K562 (cell line): ENCODE results near the gene MRPL4. TPM values are rescaled to one million over a fixed set of nuclear protein-coding genes. Genes with fewer than 3 reads are reported as not detected.

Source experiments
- CBFA2T2 ChIP-seq: fragments of 450-650 bp; conservative IDR thresholded peaks from 2 replicates; pipeline ENCODE4 v1.6.1; 2017; ENCODE audit warnings: mild to moderate bottlenecking
- ELK1 ChIP-seq: sonication (generic); formaldehyde crosslinking; IDR thresholded peaks from 2 replicates; pipeline ENCODE4 v1.8.1; 2022; ENCODE audit warnings: missing genetic modification reagents
- GATA2 ChIP-seq: sonication (generic); formaldehyde crosslinking; IDR thresholded peaks from 2 replicates; pipeline ENCODE4 v1.4.0; 2020; ENCODE audit warnings: mild to moderate bottlenecking, missing genetic modification reagents
- HSF4 ChIP-seq: fragments of 250-450 bp; sonication (Bioruptor Pico); IDR thresholded peaks from 2 replicates; pipeline ENCODE4 v2.1.2; 2022; ENCODE audit warnings: mild to moderate bottlenecking, moderate library complexity, borderline replicate concordance
- PML ChIP-seq: IDR thresholded peaks from 2 replicates; pipeline ENCODE4 v1.6.1; 2012; ENCODE audit warnings: low read length, inconsistent platforms
- POLR2H ChIP-seq: IDR thresholded peaks from 2 replicates; pipeline ENCODE4 v1.6.1; 2016; ENCODE audit warnings: missing genetic modification characterization, low read depth, mild to moderate bottlenecking, control low read depth, missing compliant biosample characterization, moderate library complexity
- PRPF4 ChIP-seq: fragments of 200-400 bp; formaldehyde crosslinking; IDR thresholded peaks from one replicate; pipeline ENCODE4 v1.6.1; 2017; ENCODE audit warnings: low read length, low read depth, mild to moderate bottlenecking; ENCODE audit not compliant: insufficient read depth, poor library complexity, severe bottlenecking
- SMARCE1 ChIP-seq: fragments of 450-650 bp; IDR thresholded peaks from 2 replicates; pipeline ENCODE4 v1.7.1; 2016; ENCODE audit warnings: mild to moderate bottlenecking
- SP2 ChIP-seq: IDR thresholded peaks from 2 replicates; pipeline ENCODE4 v1.6.1; 2011; ENCODE audit warnings: mild to moderate bottlenecking, low read depth, low read length, moderate library complexity; ENCODE audit not compliant: poor library complexity, severe bottlenecking; ENCODE audit errors: extremely low read depth
- ZNF408 ChIP-seq: fragments of 250-450 bp; sonication (Bioruptor Pico); IDR thresholded peaks from 2 replicates; pipeline ENCODE4 v1.4.0; 2020; ENCODE audit warnings: low read depth, mild to moderate bottlenecking, moderate library complexity
- ZNF551 ChIP-seq: fragments of 250-450 bp; sonication (Bioruptor Pico); IDR thresholded peaks from 2 replicates; pipeline ENCODE4 v1.5.0; 2021; ENCODE audit warnings: mild to moderate bottlenecking, moderate library complexity
- polyA plus RNA-seq, 8 experiments: library from polyadenylated mRNA; depleted of rRNA in 4 of 8; stranded (reverse) in 5 of 8; unstranded in 3 of 8; fragments of >200 nt; fragmentation: Nextera tagmentation in 2 of 8; fragmentation: Illumina TruSeq in 1 of 8; extraction: Ambion mirVana in 2 of 8; extraction: Trizol in 1 of 8; gene quantifications; 2 replicates each; pipeline versions ENCODE4 v1.2.1 to v1.2.3, GENCODE V29; 2011 to 2014; ENCODE audit warnings: inconsistent platforms in 1 of 8, missing spikeins in 1 of 8
- total RNA-seq, 7 experiments: library from RNA; depleted of rRNA in 6 of 7; stranded (reverse); fragments of >200 nt in 6 of 7; fragmentation: Illumina TruSeq in 2 of 7; extraction: Trizol in 2 of 7; gene quantifications; 2 replicates each; pipeline versions ENCODE4 v1.2.1 to v1.2.3, GENCODE V29; 2011 to 2021; ENCODE audit warnings: low replicate concordance in 1 of 7
- TF ChIP-seq, protein P1 (sequence below): fragments of 450-650 bp; conservative IDR thresholded peaks from 2 replicates; pipeline ENCODE4 v1.6.1; 2016; ENCODE audit warnings: missing genetic modification characterization, low read depth, mild to moderate bottlenecking, missing compliant biosample characterization, moderate library complexity
- TF ChIP-seq, protein P2 (sequence below): sonication (generic); formaldehyde crosslinking; IDR thresholded peaks from 2 replicates; pipeline ENCODE4 v1.8.0; 2022; ENCODE audit warnings: mild to moderate bottlenecking, missing genetic modification reagents
- TF ChIP-seq, protein P3 (sequence below): fragments of 450-650 bp; formaldehyde crosslinking; IDR thresholded peaks from 2 replicates; pipeline ENCODE4 v1.4.0; 2020; ENCODE audit warnings: mild to moderate bottlenecking, moderate library complexity
- TF ChIP-seq, protein P4 (sequence below), 2 experiments: fragments of 450-650 bp; conservative IDR thresholded peaks; 2 replicates each; pipeline ENCODE4 v1.6.1; 2017; ENCODE audit warnings: mild to moderate bottlenecking in 2 of 2, moderate library complexity in 2 of 2

The MRPL4 gene
- total and polyA plus RNA-seq, 9 of the 15 experiments (the other 6 are each of a cell fraction or from before 2014, with no cell fraction given), result 1.4 to 239 (median 64.9) TPM

DNA sequence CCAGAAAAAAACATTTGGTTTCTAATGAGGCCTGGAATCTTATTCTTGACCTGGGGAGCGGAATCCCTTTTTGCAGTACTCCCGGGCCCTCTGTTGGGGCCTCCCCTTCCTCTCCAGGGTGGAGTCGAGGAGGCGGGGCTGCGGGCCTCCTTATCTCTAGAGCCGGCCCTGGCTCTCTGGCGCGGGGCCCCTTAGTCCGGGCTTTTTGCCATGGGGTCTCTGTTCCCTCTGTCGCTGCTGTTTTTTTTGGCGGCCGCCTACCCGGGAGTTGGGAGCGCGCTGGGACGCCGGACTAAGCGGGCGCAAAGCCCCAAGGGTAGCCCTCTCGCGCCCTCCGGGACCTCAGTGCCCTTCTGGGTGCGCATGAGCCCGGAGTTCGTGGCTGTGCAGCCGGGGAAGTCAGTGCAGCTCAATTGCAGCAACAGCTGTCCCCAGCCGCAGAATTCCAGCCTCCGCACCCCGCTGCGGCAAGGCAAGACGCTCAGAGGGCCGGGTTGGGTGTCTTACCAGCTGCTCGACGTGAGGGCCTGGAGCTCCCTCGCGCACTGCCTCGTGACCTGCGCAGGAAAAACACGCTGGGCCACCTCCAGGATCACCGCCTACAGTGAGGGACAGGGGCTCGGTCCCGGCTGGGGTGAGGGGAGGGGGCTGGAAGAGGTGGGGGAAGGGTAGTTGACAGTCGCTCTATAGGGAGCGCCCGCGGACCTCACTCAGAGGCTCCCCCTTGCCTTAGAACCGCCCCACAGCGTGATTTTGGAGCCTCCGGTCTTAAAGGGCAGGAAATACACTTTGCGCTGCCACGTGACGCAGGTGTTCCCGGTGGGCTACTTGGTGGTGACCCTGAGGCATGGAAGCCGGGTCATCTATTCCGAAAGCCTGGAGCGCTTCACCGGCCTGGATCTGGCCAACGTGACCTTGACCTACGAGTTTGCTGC is 35.1 kb downstream of the MRPL4 start, which contains the start of gene ICAM4 (continued):
- TF ChIP-seq GATA2 (CRISPR knock-in tag) (peak; percentile 64), CBFA2T2 (peak; percentile 13; the same call in 1 of the 2 replicates), SP2 (no peak), POLR2H (tag) (peak; percentile 77), ELK1 (peak; percentile 32; the same call in 1 of the 2 replicates), ZNF551 (no peak), ZNF408 (CRISPR knock-in tag) (no peak), PRPF4 (no peak), HSF4 (CRISPR knock-in tag) (no peak), SMARCE1 (peak; percentile 70), PML (no peak; the same call in none of the 2 replicates)
- TF ChIP-seq, protein P1, sequence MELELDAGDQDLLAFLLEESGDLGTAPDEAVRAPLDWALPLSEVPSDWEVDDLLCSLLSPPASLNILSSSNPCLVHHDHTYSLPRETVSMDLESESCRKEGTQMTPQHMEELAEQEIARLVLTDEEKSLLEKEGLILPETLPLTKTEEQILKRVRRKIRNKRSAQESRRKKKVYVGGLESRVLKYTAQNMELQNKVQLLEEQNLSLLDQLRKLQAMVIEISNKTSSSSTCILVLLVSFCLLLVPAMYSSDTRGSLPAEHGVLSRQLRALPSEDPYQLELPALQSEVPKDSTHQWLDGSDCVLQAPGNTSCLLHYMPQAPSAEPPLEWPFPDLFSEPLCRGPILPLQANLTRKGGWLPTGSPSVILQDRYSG (tag), result no peak
- TF ChIP-seq, protein P2, sequence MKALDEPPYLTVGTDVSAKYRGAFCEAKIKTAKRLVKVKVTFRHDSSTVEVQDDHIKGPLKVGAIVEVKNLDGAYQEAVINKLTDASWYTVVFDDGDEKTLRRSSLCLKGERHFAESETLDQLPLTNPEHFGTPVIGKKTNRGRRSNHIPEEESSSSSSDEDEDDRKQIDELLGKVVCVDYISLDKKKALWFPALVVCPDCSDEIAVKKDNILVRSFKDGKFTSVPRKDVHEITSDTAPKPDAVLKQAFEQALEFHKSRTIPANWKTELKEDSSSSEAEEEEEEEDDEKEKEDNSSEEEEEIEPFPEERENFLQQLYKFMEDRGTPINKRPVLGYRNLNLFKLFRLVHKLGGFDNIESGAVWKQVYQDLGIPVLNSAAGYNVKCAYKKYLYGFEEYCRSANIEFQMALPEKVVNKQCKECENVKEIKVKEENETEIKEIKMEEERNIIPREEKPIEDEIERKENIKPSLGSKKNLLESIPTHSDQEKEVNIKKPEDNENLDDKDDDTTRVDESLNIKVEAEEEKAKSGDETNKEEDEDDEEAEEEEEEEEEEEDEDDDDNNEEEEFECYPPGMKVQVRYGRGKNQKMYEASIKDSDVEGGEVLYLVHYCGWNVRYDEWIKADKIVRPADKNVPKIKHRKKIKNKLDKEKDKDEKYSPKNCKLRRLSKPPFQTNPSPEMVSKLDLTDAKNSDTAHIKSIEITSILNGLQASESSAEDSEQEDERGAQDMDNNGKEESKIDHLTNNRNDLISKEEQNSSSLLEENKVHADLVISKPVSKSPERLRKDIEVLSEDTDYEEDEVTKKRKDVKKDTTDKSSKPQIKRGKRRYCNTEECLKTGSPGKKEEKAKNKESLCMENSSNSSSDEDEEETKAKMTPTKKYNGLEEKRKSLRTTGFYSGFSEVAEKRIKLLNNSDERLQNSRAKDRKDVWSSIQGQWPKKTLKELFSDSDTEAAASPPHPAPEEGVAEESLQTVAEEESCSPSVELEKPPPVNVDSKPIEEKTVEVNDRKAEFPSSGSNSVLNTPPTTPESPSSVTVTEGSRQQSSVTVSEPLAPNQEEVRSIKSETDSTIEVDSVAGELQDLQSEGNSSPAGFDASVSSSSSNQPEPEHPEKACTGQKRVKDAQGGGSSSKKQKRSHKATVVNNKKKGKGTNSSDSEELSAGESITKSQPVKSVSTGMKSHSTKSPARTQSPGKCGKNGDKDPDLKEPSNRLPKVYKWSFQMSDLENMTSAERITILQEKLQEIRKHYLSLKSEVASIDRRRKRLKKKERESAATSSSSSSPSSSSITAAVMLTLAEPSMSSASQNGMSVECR (CRISPR knock-in tag), result peak; percentile 80; the same call in 1 of the 2 replicates
- TF ChIP-seq, protein P3, sequence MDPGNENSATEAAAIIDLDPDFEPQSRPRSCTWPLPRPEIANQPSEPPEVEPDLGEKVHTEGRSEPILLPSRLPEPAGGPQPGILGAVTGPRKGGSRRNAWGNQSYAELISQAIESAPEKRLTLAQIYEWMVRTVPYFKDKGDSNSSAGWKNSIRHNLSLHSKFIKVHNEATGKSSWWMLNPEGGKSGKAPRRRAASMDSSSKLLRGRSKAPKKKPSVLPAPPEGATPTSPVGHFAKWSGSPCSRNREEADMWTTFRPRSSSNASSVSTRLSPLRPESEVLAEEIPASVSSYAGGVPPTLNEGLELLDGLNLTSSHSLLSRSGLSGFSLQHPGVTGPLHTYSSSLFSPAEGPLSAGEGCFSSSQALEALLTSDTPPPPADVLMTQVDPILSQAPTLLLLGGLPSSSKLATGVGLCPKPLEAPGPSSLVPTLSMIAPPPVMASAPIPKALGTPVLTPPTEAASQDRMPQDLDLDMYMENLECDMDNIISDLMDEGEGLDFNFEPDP (CRISPR knock-in tag), result peak; percentile 8; the same call in 1 of the 2 replicates
- TF ChIP-seq, protein P4, sequence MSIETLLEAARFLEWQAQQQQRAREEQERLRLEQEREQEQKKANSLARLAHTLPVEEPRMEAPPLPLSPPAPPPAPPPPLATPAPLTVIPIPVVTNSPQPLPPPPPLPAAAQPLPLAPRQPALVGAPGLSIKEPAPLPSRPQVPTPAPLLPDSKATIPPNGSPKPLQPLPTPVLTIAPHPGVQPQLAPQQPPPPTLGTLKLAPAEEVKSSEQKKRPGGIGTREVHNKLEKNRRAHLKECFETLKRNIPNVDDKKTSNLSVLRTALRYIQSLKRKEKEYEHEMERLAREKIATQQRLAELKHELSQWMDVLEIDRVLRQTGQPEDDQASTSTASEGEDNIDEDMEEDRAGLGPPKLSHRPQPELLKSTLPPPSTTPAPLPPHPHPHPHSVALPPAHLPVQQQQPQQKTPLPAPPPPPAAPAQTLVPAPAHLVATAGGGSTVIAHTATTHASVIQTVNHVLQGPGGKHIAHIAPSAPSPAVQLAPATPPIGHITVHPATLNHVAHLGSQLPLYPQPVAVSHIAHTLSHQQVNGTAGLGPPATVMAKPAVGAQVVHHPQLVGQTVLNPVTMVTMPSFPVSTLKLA (conservative IDR thresholded peaks at IDR 0.05), result peak; percentile 66
